ENCODE results near the gene OLA1. TPM values are rescaled to one million over a fixed set of nuclear protein-coding genes. Genes with fewer than 3 reads are reported as not detected.

The OLA1 gene
- polyA plus RNA-seq, 1 experiment, result 36.7 TPM

- H3K27me3 ChIP-seq (ENCODE audit: control insufficient read depth, insufficient read depth, low read length), result no peaks in the 10 kb centered on the region
- no peak for TF ChIP-seq CTCF (IDR thresholded peaks at IDR 0.05; ENCODE audit: insufficient read depth, low read depth, low read length)
- ChIA-PET POLR2A (interaction anchor here (0.5 to 0.6 kb wide), 2 partner anchors 44 to 60 kb away, joined by 3 to 7 read pairs; no protein-coding TSS in a partner anchor), CTCF (interaction anchor here (0.8 to 1.9 kb wide), 4 partner anchors 9 to 61 kb away, joined by 3 to 10 read pairs (median 5); no protein-coding TSS in a partner anchor)
- H3K4me3 ChIP-seq (ENCODE audit: low read depth, low read length), result no peak overlapping the region
- peak; percentile 82 for DNase-seq (ENCODE audit: low read depth)
- H3K36me3 ChIP-seq (ENCODE audit: control insufficient read depth, insufficient read depth, low read length), result no peaks in the 10 kb centered on the region
Measured at GRCh38 chr2:174023591-174024523, 224.5 kb downstream of the OLA1 start.

Small RNAs within 50 kb of the gene (small RNA-seq; reads per million reads assigned to genes)
- not detected for gene RF00019 (ENCODE audit: insufficient read length, low read depth, low replicate concordance)

Other genes starting within 250 kb of the OLA1 start
- not detected in 2 replicates for gene SP9, start 86.4 kb upstream of the OLA1 start, polyA plus RNA-seq (2011; rRNA removed)
- 7.8 and 17.7 TPM in 2 replicates for gene SCRN3, start 147.2 kb upstream of the OLA1 start, polyA plus RNA-seq (2011; rRNA removed)
- 2.0 and 3.0 TPM in 2 replicates for gene GPR155, start 238.5 kb upstream of the OLA1 start, polyA plus RNA-seq (2011; rRNA removed)

All from BJ (cell line).